Daoy (cell line): Measurements from ENCODE around the gene HOXD12. TPM values are rescaled to one million over a fixed set of nuclear protein-coding genes. Genes with fewer than 3 reads are reported as not detected.

ENCODE experiments used
- DNase-seq: peaks from one replicate; pipeline ENCODE4 v3.0.0-alpha.2; 2015; ENCODE audit warnings: low read depth
- total RNA-seq: library from RNA; depleted of rRNA; stranded (reverse); fragments of >200 nt; shearing (Covaris generic); gene quantifications from 2 replicates; pipeline ENCODE4 v1.2.3, GENCODE V29; 2014

HOXD12 gene
- total RNA-seq, 1 experiment from 2014 or later: 0.46 TPM

- peak; percentile 39 for DNase-seq
Measured at GRCh38 chr2:176118601-176119339, 19.2 kb downstream of the HOXD12 start.

GRCh38 chr2:176120364-176121189, 21.0 kb downstream of the HOXD12 start:
- no peak for DNase-seq

- DNase-seq: no peak
Measured at GRCh38 chr2:176121190-176122051, 21.8 kb downstream of the HOXD12 start.

GRCh38 chr2:176122052-176122682, 22.6 kb downstream of the HOXD12 start:
- DNase-seq: no peak

GRCh38 chr2:176122683-176123410, 23.3 kb downstream of the HOXD12 start, which contains the start of gene HOXD9:
HOXD9 (plus strand) TSS chr2:176122719; CDS start chr2:176122769, 50 bp downstream.
- DNase-seq: peak; percentile 82

- DNase-seq: no peak
Measured at GRCh38 chr2:176123411-176124109, 24.0 kb downstream of the HOXD12 start.

GRCh38 chr2:176124110-176124946, 24.7 kb downstream of the HOXD12 start:
- no peak for DNase-seq

GRCh38 chr2:176124947-176125771, 25.6 kb downstream of the HOXD12 start:
- no peak for DNase-seq

- no peak for DNase-seq
Measured at GRCh38 chr2:176125772-176126054, 26.1 kb downstream of the HOXD12 start.

- peak; percentile 59 for DNase-seq
Measured at GRCh38 chr2:176126929-176127773, 27.6 kb downstream of the HOXD12 start.

GRCh38 chr2:176127774-176128072, 28.1 kb downstream of the HOXD12 start:
- no peak for DNase-seq

GRCh38 chr2:176128172-176128981, 28.8 kb downstream of the HOXD12 start:
- DNase-seq: peak; percentile 51

- peak; percentile 84 for DNase-seq
Measured at GRCh38 chr2:176128982-176129796, 29.6 kb downstream of the HOXD12 start, which contains the start of gene HOXD8. HOXD8 (plus strand) TSS chr2:176129705; CDS start chr2:176130367, 662 bp downstream.

- DNase-seq: no peak
Measured at GRCh38 chr2:176129813-176130146, 30.2 kb downstream of the HOXD12 start.

GRCh38 chr2:176130147-176130956, 30.8 kb downstream of the HOXD12 start:
- peak; percentile 75 for DNase-seq
